Measurements from ENCODE around the gene B4GALT6. TPM values are rescaled to one million over a fixed set of nuclear protein-coding genes. Genes with fewer than 3 reads are reported as not detected.

Gene B4GALT6
- total and polyA plus RNA-seq, 9 of the 15 experiments (the other 6 are each of a cell fraction or from before 2014, with no cell fraction given): 0.03 to 0.27 (median 0.08) TPM

DNA sequence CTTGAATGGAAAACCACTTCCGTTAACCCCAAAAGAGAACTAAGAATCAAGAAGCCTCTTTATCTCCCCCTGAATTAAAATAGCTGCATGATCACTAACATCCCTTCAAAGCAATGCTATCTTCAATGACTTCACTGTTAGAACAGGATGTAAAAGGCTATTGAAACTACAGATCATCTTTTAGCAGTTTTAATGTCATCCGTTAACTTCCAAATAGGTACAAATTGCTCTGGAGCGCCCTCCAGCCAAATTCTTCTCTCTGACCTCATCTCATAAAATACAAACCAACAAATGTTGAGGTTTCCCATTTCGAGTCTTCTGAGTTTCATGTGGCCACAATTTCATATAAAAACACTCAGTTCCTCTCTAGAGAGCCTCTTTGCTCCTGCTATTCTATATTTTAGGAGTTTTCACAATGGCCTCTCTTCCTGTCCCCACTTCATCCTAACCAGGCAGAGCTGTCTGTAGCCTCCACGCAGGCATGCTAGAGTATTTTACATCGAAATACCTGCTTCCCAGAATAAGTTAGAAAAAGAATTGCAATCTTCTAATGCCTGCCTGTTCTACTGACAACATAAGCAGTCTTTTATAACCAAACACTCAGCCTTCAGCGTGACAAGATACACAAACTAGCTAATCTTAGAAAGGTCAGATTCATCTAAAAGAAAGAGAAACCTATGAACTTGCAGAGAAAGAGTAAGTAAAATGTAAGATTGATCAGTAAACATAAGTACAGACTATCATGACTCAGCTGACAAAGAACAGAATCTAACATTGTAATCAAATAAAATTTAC is 37.9 kb downstream of the B4GALT6 start:
- 0 out of 5 replicates have a peak, but pooled peaks cover 0 to 2% of the 10 kb centered on the region in 2 experiments for H3K27me3 ChIP-seq (ENCODE audit: control insufficient read depth in 2 of 2, insufficient read depth in 2 of 2, low read length in 2 of 2)
- no peaks in the 10 kb centered on the region for H3K4me1 ChIP-seq (replicated peaks in 1 of 2; ENCODE audit: control insufficient read depth in 2 of 2, insufficient read depth in 2 of 2, low read length in 2 of 2)
- BruUV-seq (replicated peaks): no TSS peak
- in situ Hi-C loops (cut with MboI): no loop called here
- ATAC-seq (no peak), DNase-seq (ENCODE audit: extremely low read depth in 1 of 4, low spot score in 3 of 4) (no peak), FAIRE-seq (no peak)
- H3K36me3 ChIP-seq (ENCODE audit: control insufficient read depth, insufficient read depth, low read length): no peaks in the 10 kb centered on the region
- no peaks in the 10 kb centered on the region for H3K9me3 ChIP-seq (replicated peaks; ENCODE audit: control insufficient read depth, insufficient read depth, low read depth, low read length)
- intact Hi-C loops (cut with micrococcal nuclease): no loop called here
- H3K4me2 ChIP-seq (ENCODE audit: insufficient read depth, low read length): no peak overlapping the region
- H4K20me1 ChIP-seq (replicated peaks; ENCODE audit: control insufficient read depth, insufficient read depth, low read length): no peaks in the 10 kb centered on the region
- TF ChIP-seq CTCF (IDR thresholded peaks at IDR 0.05 in 2 of 3, conservative IDR thresholded peaks at IDR 0.05 in 1 of 3; ENCODE audit: insufficient read depth in 2 of 3, low read depth in 1 of 3, low read length in 3 of 3): 0 out of 6 replicates have a peak, but pooled peaks of 1 of the 3 experiments have one; percentile 2
- no peak for TF ChIP-seq PATZ1 (CRISPR knock-in tag; IDR thresholded peaks at IDR 0.05; ENCODE audit: borderline replicate concordance)
- H2AFZ ChIP-seq (ENCODE audit: low read depth, low read length): no peak overlapping the region
- no peaks in the 10 kb centered on the region for H3K9me1 ChIP-seq (ENCODE audit: control insufficient read depth, insufficient read depth, low read length)
- ChIA-PET CTCF (ENCODE audit: low intra/inter-chr PET ratio) (no interaction called here), POLR2A (no interaction called here)
- 3% methylated on average over 7 of the region's 7 CpGs for WGBS (ENCODE audit: insufficient coverage, low coverage, missing lambda C conversion rate)
- H3K4me3 ChIP-seq: no peak overlapping the region
- H3K9ac ChIP-seq (ENCODE audit: insufficient read depth in 1 of 2, low read depth in 2 of 2, low read length in 2 of 2): no peak overlapping the region
- no peak overlapping the region for H3K27ac ChIP-seq (ENCODE audit: extremely low read depth, low read depth, low read length)
- H3K79me2 ChIP-seq (ENCODE audit: control insufficient read depth, insufficient read depth, low read length): no peaks in the 10 kb centered on the region
